NK-92 (cell line): ENCODE measurements around the gene FGF2.
"Not testable (repeated sequence)": the region's sequence is repeated elsewhere in the genome, so short reads cannot be mapped to it uniquely, and the experiment has no call there.

ENCODE experiments used
- DNase-seq: peaks from one replicate; lab custom pipeline; 2025; ENCODE audit not compliant: unreplicated experiment; lab: John Stamatoyannopoulos, UW

Gene FGF2

GRCh38 chr4:122845066-122845465 is 18.4 kb downstream of the FGF2 start:
- DNase-seq: no peak

GRCh38 chr4:122845760-122846159 is 19.1 kb downstream of the FGF2 start:
- no peak for DNase-seq

GRCh38 chr4:122847931-122848330 is 21.3 kb downstream of the FGF2 start:
- no peak for DNase-seq

GRCh38 chr4:122849789-122850188 is 23.2 kb downstream of the FGF2 start:
- DNase-seq: not testable (repeated sequence)

GRCh38 chr4:122851568-122851967 is 24.9 kb downstream of the FGF2 start:
- no peak for DNase-seq

GRCh38 chr4:122854447-122855352 is 28.1 kb downstream of the FGF2 start:
- DNase-seq: no peak

- no peak for DNase-seq
These were observed 28.8 kb downstream of the FGF2 start for GRCh38 chr4:122855353-122855890.

GRCh38 chr4:122857160-122857559 is 30.5 kb downstream of the FGF2 start:
- DNase-seq: no peak

- no peak for DNase-seq
These were observed 32.1 kb downstream of the FGF2 start for GRCh38 chr4:122858705-122859104.

- no peak for DNase-seq
These were observed 34.7 kb downstream of the FGF2 start for GRCh38 chr4:122861172-122861943.

GRCh38 chr4:122863639-122864038 is 37.0 kb downstream of the FGF2 start:
- DNase-seq: no peak

GRCh38 chr4:122865425-122865824 is 38.8 kb downstream of the FGF2 start:
- no peak for DNase-seq

GRCh38 chr4:122868235-122868634 is 41.6 kb downstream of the FGF2 start:
- DNase-seq: not testable (repeated sequence)

- no peak for DNase-seq
These were observed 46.5 kb downstream of the FGF2 start for GRCh38 chr4:122873146-122873545.

GRCh38 chr4:122873821-122874593 is 47.4 kb downstream of the FGF2 start:
- no peak for DNase-seq

GRCh38 chr4:122875949-122876348 is 49.3 kb downstream of the FGF2 start:
- no peak for DNase-seq

- DNase-seq: no peak
These were observed 49.8 kb downstream of the FGF2 start for GRCh38 chr4:122876456-122876855.

- no peak for DNase-seq
These were observed 52.4 kb downstream of the FGF2 start for GRCh38 chr4:122879001-122879400.

- no peak for DNase-seq
These were observed 56.5 kb downstream of the FGF2 start for GRCh38 chr4:122882857-122883735.

- no peak for DNase-seq
These were observed 57.9 kb downstream of the FGF2 start for GRCh38 chr4:122884499-122884898.
